OCI-LY7 (cell line): Measurements from ENCODE around the gene SYS1. TPM values are rescaled to one million over a fixed set of nuclear protein-coding genes. Genes with fewer than 3 reads are reported as not detected.

ENCODE experiments used
- BruUV-seq: library from RNA; stranded (reverse); fragments of 400-500 nt; replicated peaks from 2 replicates; lab custom pipeline; 2021; lab: Mats Ljungman, UMichigan
- CTCF ChIA-PET: fragments of 300-600 bp; sonication (Branson Sonifier 250); formaldehyde crosslinking; loops from one replicate; lab custom pipeline; 2022; ENCODE audit warnings: antibody characterized with exemption; ENCODE audit not compliant: unreplicated experiment; lab: Charles Lee
- POLR2A ChIA-PET: fragments of 300-600 bp; sonication (Branson Sonifier 250); formaldehyde crosslinking; loops from one replicate; lab custom pipeline; 2022; ENCODE audit warnings: antibody characterized with exemption; lab: Charles Lee
- DNase-seq: peaks from one replicate; pipeline ENCODE4 v3.0.0-alpha.2; 2015; ENCODE audit warnings: low spot score
- H2AFZ ChIP-seq: fragments of 200-600 bp; sonication (generic), shearing (Covaris generic); 2 replicates; pipeline ENCODE4 v1.6.1; 2014; ENCODE audit warnings: mild to moderate bottlenecking, antibody characterized with exemption, low read length, moderate library complexity
- H3K27ac ChIP-seq: fragments of 200-600 bp; sonication (generic); 2 replicates; pipeline ENCODE4 v1.5.1; 2014; ENCODE audit warnings: mixed run types, low read depth, mild to moderate bottlenecking, moderate library complexity, low read length, inconsistent platforms; ENCODE audit not compliant: poor library complexity, severe bottlenecking
- H3K36me3 ChIP-seq: fragments of 200-600 bp; sonication (generic); 2 replicates; pipeline ENCODE4 v1.6.1; 2014; ENCODE audit warnings: mild to moderate bottlenecking, antibody characterized with exemption, low read length, moderate library complexity, mixed read lengths; ENCODE audit not compliant: insufficient read depth
- H3K4me1 ChIP-seq: fragments of 200-600 bp; sonication (generic); 2 replicates; pipeline ENCODE4 v1.5.1; 2014; ENCODE audit warnings: mild to moderate bottlenecking, low read length; ENCODE audit not compliant: insufficient read depth, poor library complexity, severe bottlenecking
- H3K4me2 ChIP-seq: fragments of 200-600 bp; sonication (generic); 2 replicates; pipeline ENCODE4 v1.6.1; 2014; ENCODE audit warnings: mild to moderate bottlenecking, low read length
- H3K4me3 ChIP-seq: fragments of 200-600 bp; sonication (generic); 2 replicates; pipeline ENCODE4 v1.5.1; 2014; ENCODE audit warnings: mild to moderate bottlenecking, low read depth, low read length; ENCODE audit not compliant: poor library complexity, severe bottlenecking
- H3K79me2 ChIP-seq: fragments of 200-600 bp; sonication (generic); 2 replicates; pipeline ENCODE4 v1.6.1; 2016; ENCODE audit warnings: low read depth, mild to moderate bottlenecking, low read length, moderate library complexity, mixed read lengths; ENCODE audit not compliant: insufficient read depth
- H3K9me2 ChIP-seq: fragments of 200-600 bp; sonication (generic); 2 replicates; pipeline ENCODE4 v1.6.1; 2016; ENCODE audit warnings: mild to moderate bottlenecking, low read length, mixed read lengths; ENCODE audit not compliant: insufficient read depth
- H3K9me3 ChIP-seq: fragments of 200-600 bp; sonication (generic); 2 replicates; pipeline ENCODE4 v1.6.1; 2014; ENCODE audit warnings: mild to moderate bottlenecking, mixed run types, low read length, mixed read lengths
- H4K20me1 ChIP-seq: fragments of 200-600 bp; sonication (generic); 2 replicates; pipeline ENCODE4 v1.6.1; 2014; ENCODE audit warnings: mild to moderate bottlenecking, antibody characterized with exemption, low read length, moderate library complexity, mixed read lengths; ENCODE audit not compliant: insufficient read depth
- CTCF ChIP-seq: fragments of 200-600 bp; sonication (generic); conservative IDR thresholded peaks from 2 replicates; pipeline ENCODE4 v1.5.1; 2014; ENCODE audit warnings: mild to moderate bottlenecking, antibody characterized with exemption, low read length, moderate library complexity, mixed read lengths
- EZH2phosphoT487 ChIP-seq: fragments of 200-600 bp; sonication (generic); IDR thresholded peaks from 2 replicates; pipeline ENCODE4 v1.6.1; 2018; ENCODE audit warnings: low read depth, borderline replicate concordance, mild to moderate bottlenecking, mixed run types, antibody characterized with exemption, low read length, moderate library complexity, mixed read lengths
- intact Hi-C: fragments of 100-400 bp; cut with micrococcal nuclease; formaldehyde crosslinking; loops from one replicate; pipeline ENCODE4 v1.10.0; 2022; ENCODE audit not compliant: unreplicated experiment
- total RNA-seq, 2 experiments: library from RNA; depleted of rRNA in 1 of 2; stranded (reverse); fragments of >200 nt in 1 of 2; shearing (Covaris generic) in 1 of 2; gene quantifications; 2 replicates each; pipeline ENCODE4 v1.2.3, GENCODE V29; 2014 to 2022

SYS1 gene
- total RNA-seq, 2 experiments from 2014 or later: 9.6 to 37.6 TPM

GRCh38 chr20:45340951-45341350, 22.0 kb upstream of the SYS1 start:
- H2AFZ ChIP-seq: no peak overlapping the region
- no peaks in the 10 kb centered on the region for H3K79me2 ChIP-seq
- no peak for DNase-seq
- no peaks in the 10 kb centered on the region for H3K9me2 ChIP-seq
- peaks cover 37% of the 10 kb centered on the region for H3K4me1 ChIP-seq
- POLR2A ChIA-PET: no interaction called here
- TF ChIP-seq EZH2phosphoT487 (no peak), CTCF (no peak)
- no peak overlapping the region; the same call in 1 of the 2 replicates for H3K4me2 ChIP-seq
- no peak overlapping the region for H3K27ac ChIP-seq
- no peaks in the 10 kb centered on the region for H3K36me3 ChIP-seq
- no peak overlapping the region for H3K4me3 ChIP-seq
- H4K20me1 ChIP-seq: no peaks in the 10 kb centered on the region
- CTCF ChIA-PET: no interaction called here
- intact Hi-C loops: no loop called here
- no peaks in the 10 kb centered on the region for H3K9me3 ChIP-seq
- BruUV-seq: no TSS peak

- no peaks in the 10 kb centered on the region for H3K79me2 ChIP-seq
- TF ChIP-seq EZH2phosphoT487: no peak
- no peak for TF ChIP-seq CTCF
- intact Hi-C loops: no loop called here
- H3K4me3 ChIP-seq: no peak overlapping the region
- H3K27ac ChIP-seq: no peak overlapping the region
- H3K9me2 ChIP-seq: no peaks in the 10 kb centered on the region
- BruUV-seq: no TSS peak
- H3K9me3 ChIP-seq: no peaks in the 10 kb centered on the region
- CTCF ChIA-PET: no interaction called here
- peaks cover 37% of the 10 kb centered on the region for H3K4me1 ChIP-seq
- POLR2A ChIA-PET: no interaction called here
- H3K4me2 ChIP-seq: no peak overlapping the region; the same call in 1 of the 2 replicates
- no peak overlapping the region for H2AFZ ChIP-seq
- H4K20me1 ChIP-seq: no peaks in the 10 kb centered on the region
- no peaks in the 10 kb centered on the region for H3K36me3 ChIP-seq
- no peak for DNase-seq
These were observed 21.4 kb upstream of the SYS1 start for GRCh38 chr20:45341579-45341938.

- no peaks in the 10 kb centered on the region for H3K36me3 ChIP-seq
- H3K9me3 ChIP-seq: no peaks in the 10 kb centered on the region
- no peaks in the 10 kb centered on the region for H3K79me2 ChIP-seq
- intact Hi-C loops: no loop called here
- ChIA-PET POLR2A (no interaction called here), CTCF (no interaction called here)
- H3K4me1 ChIP-seq: peaks cover 37% of the 10 kb centered on the region
- TF ChIP-seq CTCF (no peak), EZH2phosphoT487 (no peak)
- DNase-seq: no peak
- no peak overlapping the region; the same call in 1 of the 2 replicates for H3K4me2 ChIP-seq
- no peak overlapping the region for H2AFZ ChIP-seq
- H3K9me2 ChIP-seq: no peaks in the 10 kb centered on the region
- no peaks in the 10 kb centered on the region for H4K20me1 ChIP-seq
- no peak overlapping the region for H3K27ac ChIP-seq
- no peak overlapping the region for H3K4me3 ChIP-seq
- no TSS peak for BruUV-seq
These were observed 20.8 kb upstream of the SYS1 start for GRCh38 chr20:45341939-45342854.
